GM12872 (cell line): Measurements from ENCODE around the gene GOLPH3.

Experiments
- TF ChIP-seq, protein P1 (sequence below): IDR thresholded peaks from 3 replicates; pipeline ENCODE4 v1.5.1; 2011; ENCODE audit warnings: low read depth, mild to moderate bottlenecking, low read length, moderate library complexity; ENCODE audit not compliant: insufficient read depth

The GOLPH3 gene

DNA sequence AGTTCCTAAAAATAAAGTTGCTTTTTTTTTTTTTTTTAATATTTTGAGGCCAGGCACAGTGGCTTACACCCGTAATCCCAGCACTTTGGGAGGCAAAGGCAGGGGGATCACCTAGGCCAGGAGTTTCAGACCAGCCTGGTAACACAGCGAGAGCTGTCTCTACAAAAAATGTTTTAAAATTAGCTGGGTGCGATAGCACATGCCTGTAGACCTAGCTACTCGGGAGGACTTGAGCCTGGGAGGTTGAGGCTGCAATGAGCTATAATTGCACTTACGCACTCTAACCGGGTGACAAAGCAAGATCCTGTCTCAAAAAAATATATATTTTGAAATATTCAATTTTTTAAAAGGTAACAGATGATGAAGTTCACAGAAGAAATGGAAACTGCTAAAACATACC is 22.9 kb downstream of the GOLPH3 start:
- TF ChIP-seq, protein P1, sequence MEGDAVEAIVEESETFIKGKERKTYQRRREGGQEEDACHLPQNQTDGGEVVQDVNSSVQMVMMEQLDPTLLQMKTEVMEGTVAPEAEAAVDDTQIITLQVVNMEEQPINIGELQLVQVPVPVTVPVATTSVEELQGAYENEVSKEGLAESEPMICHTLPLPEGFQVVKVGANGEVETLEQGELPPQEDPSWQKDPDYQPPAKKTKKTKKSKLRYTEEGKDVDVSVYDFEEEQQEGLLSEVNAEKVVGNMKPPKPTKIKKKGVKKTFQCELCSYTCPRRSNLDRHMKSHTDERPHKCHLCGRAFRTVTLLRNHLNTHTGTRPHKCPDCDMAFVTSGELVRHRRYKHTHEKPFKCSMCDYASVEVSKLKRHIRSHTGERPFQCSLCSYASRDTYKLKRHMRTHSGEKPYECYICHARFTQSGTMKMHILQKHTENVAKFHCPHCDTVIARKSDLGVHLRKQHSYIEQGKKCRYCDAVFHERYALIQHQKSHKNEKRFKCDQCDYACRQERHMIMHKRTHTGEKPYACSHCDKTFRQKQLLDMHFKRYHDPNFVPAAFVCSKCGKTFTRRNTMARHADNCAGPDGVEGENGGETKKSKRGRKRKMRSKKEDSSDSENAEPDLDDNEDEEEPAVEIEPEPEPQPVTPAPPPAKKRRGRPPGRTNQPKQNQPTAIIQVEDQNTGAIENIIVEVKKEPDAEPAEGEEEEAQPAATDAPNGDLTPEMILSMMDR, result no peak

DNA sequence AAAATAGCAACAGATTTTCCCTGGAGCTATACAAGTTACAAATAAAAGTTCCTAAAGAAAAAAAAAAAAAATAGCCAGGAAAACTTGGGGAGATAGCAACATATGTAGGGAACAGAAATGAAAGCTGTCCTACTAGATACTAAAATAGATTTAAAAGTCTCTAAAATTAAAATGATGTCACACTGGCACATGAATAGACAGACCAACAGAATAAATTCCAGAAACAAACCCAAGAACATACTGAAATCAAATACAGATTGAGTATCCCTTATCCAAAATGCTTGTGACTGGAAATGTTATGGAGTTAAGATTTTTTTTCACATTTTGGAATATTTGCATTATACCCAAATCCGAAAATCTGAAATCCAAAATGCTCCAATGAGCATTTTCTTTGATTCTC is 23.8 kb downstream of the GOLPH3 start:
- TF ChIP-seq, protein P1, result no peak

DNA sequence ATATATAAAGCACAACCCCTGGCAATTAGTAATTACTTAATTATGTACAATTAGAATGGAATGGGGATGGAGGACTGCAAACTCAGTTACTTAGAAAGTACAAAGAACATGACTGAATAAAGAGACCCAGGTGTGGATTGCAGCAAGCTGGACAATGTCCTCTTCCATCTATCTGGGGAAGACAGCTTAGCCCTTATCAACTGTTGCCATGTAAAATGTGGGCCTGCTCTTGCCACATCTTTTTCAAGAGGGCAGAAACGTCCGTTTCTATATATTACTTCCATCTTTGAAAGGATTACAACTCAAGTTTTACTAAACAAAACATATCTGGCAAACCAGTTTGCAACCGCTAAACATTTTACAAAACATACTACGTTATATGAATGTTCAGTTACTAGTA is 26.2 kb downstream of the GOLPH3 start:
- TF ChIP-seq, protein P1, result no peak

DNA sequence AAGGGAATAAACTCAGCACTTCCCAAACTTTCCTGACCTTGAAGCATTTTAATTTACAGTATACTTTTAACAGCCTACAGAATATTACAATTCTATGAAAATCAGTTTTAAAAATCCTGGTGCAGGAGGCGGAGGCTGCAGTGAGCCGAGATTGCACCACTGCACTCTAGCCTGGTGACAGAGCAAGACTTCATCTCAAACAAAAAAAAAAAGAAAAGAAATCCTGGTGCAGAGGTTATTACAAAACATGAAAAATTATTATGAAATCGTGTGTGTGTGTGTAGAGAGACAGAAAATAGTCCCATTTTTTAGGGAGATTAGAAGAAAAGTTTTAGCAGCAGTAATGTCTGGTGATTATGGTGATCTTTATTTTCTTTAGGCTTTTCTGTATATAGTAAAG is 26.9 kb downstream of the GOLPH3 start:
- TF ChIP-seq, protein P1, result no peak

DNA sequence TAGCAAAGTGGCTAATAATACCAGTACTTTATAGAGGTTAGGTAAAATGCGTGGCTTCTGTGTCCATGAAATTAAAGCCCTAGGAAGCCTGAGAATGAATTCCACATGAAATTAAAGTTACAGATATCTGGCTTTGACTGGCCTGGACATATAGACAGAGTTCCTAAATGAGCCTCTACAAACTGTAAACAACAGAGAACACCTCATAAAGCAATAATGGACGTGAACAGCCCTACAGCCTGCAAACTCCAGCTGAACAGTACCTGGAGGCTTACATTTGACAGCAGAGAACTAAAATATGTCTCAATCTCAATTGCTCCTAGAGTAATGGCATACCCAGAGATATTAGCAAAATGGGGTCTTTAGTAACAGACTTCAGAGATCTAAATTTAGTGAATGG is 28.7 kb downstream of the GOLPH3 start:
- TF ChIP-seq, protein P1, result no peak

DNA sequence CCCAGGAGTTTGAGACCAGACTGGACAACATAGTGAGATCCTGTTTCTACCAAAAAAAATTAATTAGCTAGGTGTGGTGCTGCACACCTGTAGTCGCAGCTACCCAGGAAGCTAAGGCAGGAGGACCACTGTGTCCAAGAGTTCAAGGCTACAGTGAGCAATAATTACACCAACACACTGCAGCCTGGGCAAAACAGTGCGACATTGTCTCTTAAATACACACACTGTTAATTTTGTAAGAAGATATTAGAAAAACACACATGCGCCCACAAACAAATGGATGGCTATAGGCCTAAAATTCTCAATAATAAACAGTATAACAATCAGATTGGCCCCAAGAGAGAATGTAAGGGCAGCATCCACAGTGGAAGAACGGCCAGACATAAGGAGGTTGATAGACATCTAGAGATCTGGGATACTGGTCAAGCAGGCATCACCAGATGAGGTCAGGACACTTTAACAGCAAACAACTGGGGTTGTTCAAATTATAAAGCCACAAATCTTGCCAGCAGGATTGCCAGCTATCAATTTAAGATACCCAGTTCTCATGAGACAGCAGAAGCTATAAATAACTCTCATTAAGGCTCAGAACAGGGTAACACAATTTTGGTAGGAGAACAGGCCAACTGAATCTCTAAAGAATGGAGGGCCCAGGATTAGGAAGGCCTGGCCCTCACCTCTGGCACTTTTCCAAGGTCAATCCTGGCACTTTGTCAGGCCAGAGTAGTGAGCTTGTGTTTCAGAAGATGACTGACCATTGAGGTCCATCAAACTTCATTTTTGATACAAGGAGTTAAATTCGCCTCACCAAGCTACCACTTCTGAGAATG is 29.5 kb downstream of the GOLPH3 start:
- TF ChIP-seq, protein P1, result no peak

DNA sequence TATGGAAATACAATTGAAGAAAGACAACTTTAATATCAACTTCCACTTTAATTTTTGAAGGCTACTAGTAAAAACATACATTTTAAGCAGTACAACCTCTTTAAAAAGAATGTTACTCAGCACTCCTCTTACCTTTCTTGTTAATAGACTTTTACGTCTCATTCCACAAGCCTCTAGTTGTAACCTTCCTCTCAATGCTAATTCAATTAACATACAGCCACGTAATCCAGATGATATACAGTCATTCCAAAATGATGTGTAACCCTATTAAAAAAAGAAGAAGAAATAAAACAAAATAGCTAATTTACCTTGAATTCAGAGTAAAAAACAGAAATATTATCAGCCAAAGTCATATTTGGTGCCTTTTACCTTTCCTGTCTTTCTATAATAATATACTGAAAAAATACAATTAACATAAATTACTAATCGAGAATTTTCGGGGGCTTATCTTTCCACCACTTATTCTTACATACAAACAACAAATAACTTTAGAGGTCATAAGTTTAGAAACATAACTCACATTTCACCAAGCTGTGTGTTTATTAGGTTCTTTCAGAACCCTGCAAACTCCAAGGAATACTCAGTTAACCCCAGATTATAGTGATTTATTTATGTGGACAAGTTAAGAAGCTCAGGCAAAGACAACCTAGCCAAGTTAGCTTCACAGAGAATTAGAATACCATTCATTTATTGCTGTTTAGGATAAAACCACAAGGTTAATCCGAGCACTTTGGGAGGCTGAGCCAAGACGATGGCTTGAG is 30.3 kb downstream of the GOLPH3 start:
- TF ChIP-seq, protein P1, result no peak
